GM12864 (cell line): ENCODE results near the gene MTCH1.
A peak's percentile ranks its signal among the peaks of the same experiment; 100 is the strongest.

Source experiments
- DNase-seq: peaks from one replicate; pipeline ENCODE4 v3.0.0-alpha.2; 2011; ENCODE audit warnings: low read depth
- H3K4me3 ChIP-seq: 2 replicates; pipeline ENCODE4 v1.5.1; 2011; ENCODE audit warnings: mild to moderate bottlenecking, low read depth, low read length, control low read depth
- CTCF ChIP-seq: IDR thresholded peaks from 2 replicates; pipeline ENCODE4 v1.5.1; 2011; ENCODE audit warnings: low read depth, mild to moderate bottlenecking, moderate library complexity, low read length, control low read depth, inconsistent platforms; ENCODE audit errors: missing control alignments

MTCH1 gene

GRCh38 chr6:36985808-36986703 is at the start of gene MTCH1:
Gene MTCH1 (minus strand): TSS chr6:36986196. CDS start chr6:36986173, 23 bp downstream.
- no peak for TF ChIP-seq CTCF
- H3K4me3 ChIP-seq, result peak within 1 kb of the TSS; percentile 98
- peak; percentile 53 for DNase-seq

GRCh38 chr6:37033819-37034795 is 48.1 kb upstream of the MTCH1 start:
- H3K4me3 ChIP-seq, result no peak overlapping the region
- no peak for TF ChIP-seq CTCF
- no peak for DNase-seq

GRCh38 chr6:37033255-37033654 is 47.3 kb upstream of the MTCH1 start:
- no peak for DNase-seq
- no peak for TF ChIP-seq CTCF
- no peak overlapping the region for H3K4me3 ChIP-seq

GRCh38 chr6:37032239-37032638 is 46.2 kb upstream of the MTCH1 start:
- no peak for DNase-seq
- no peak overlapping the region for H3K4me3 ChIP-seq
- TF ChIP-seq CTCF, result no peak

- no peak for TF ChIP-seq CTCF
- no peak overlapping the region for H3K4me3 ChIP-seq
- DNase-seq, result no peak
Observed at GRCh38 chr6:37030599-37030998, 44.6 kb upstream of the MTCH1 start.

GRCh38 chr6:37029249-37029971 is 43.4 kb upstream of the MTCH1 start:
- no peak overlapping the region for H3K4me3 ChIP-seq

More at GRCh38 chr6:37029249-37029971, 43.4 kb upstream of the MTCH1 start:
- peak; percentile 84 for TF ChIP-seq CTCF
- no peak for DNase-seq
